Gastrocnemius medialis (tissue), 4 donors: Measurements from ENCODE around the gene RPL22.

Source experiments
- POLR2A ChIP-seq, 2 donors: fragments of 450-650 bp; IDR thresholded peaks; one replicate each; pipeline ENCODE4 v1.6.1; 2017; ENCODE audit warnings: antibody characterized with exemption in 2 of 2, mild to moderate bottlenecking in 2 of 2, moderate library complexity in 2 of 2
- TF ChIP-seq, protein P1 (sequence below), 5 experiments: fragments of 450-650 bp in 3 of 5; fragments of 200-600 bp in 2 of 5; sonication (generic) in 2 of 5; IDR thresholded peaks in 4 of 5; conservative IDR thresholded peaks in 1 of 5; 1 replicate in 4 of 5; 2 replicates in 1 of 5; pipeline ENCODE4 v1.5.1; 2016 to 2019; ENCODE audit warnings: antibody characterized with exemption in 5 of 5, mild to moderate bottlenecking in 3 of 5, moderate library complexity in 3 of 5

DNA sequence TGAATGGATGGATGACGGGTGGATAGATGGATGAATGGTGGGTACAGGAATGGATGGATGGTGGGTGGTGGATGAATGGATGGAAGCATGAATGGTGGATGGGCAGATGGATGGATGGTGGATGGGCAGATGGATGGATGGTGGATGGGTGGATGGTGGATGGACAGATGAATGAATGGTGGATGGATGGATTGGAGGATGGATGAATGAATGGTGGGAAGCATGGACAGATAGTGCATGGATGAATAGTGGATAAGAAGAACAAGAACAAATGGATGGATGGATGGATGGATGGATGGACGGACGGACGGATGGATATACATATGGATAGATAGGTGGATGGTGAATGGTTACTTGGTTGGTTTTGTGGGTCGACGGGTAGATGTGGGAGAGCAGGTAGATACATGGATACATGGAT is 24.0 kb downstream of the RPL22 start:
- TF ChIP-seq, protein P1, sequence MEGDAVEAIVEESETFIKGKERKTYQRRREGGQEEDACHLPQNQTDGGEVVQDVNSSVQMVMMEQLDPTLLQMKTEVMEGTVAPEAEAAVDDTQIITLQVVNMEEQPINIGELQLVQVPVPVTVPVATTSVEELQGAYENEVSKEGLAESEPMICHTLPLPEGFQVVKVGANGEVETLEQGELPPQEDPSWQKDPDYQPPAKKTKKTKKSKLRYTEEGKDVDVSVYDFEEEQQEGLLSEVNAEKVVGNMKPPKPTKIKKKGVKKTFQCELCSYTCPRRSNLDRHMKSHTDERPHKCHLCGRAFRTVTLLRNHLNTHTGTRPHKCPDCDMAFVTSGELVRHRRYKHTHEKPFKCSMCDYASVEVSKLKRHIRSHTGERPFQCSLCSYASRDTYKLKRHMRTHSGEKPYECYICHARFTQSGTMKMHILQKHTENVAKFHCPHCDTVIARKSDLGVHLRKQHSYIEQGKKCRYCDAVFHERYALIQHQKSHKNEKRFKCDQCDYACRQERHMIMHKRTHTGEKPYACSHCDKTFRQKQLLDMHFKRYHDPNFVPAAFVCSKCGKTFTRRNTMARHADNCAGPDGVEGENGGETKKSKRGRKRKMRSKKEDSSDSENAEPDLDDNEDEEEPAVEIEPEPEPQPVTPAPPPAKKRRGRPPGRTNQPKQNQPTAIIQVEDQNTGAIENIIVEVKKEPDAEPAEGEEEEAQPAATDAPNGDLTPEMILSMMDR (IDR thresholded peaks at IDR 0.05 in 4 of 5, conservative IDR thresholded peaks at IDR 0.05 in 1 of 5), result no peak
- TF ChIP-seq POLR2A (IDR thresholded peaks at IDR 0.05), result no peak
